GM20000 (cell line): ENCODE data around the gene GRIK5.

ENCODE experiments used
- DNase-seq: peaks from one replicate; pipeline ENCODE4 v3.0.0; 2012; ENCODE audit warnings: low spot score
- CTCF ChIP-seq: IDR thresholded peaks from 2 replicates; pipeline ENCODE4 v1.5.1; 2012; ENCODE audit warnings: mild to moderate bottlenecking, control low read depth; ENCODE audit errors: extremely low read depth, missing control alignments

GRIK5 gene

GRCh38 chr19:42033413-42033812 lies 36.6 kb downstream of the GRIK5 start:
- no peak for DNase-seq

DNA sequence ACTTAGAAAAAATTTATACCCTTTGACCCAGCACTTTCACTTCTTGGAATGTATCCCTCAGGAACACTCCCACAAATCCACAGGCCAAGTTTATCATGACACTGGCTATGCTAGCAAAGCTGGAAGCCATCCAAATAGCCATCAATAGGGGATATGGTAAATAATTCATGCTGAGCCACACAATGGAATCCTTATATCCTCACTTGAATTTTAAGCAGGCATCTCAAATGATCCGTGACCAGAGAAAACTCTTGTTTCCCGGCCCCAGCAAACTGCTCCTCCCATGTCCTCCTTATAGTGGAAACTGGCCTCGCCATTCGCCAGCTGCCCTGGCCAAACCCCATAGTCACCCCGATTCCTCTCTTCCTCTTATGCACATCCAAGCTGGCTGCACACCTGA lies 37.6 kb downstream of the GRIK5 start:
- no peak for DNase-seq
- no peak for TF ChIP-seq CTCF

More at GRCh38 chr19:42033413-42033812, 36.6 kb downstream of the GRIK5 start:
- TF ChIP-seq CTCF: no peak

DNA sequence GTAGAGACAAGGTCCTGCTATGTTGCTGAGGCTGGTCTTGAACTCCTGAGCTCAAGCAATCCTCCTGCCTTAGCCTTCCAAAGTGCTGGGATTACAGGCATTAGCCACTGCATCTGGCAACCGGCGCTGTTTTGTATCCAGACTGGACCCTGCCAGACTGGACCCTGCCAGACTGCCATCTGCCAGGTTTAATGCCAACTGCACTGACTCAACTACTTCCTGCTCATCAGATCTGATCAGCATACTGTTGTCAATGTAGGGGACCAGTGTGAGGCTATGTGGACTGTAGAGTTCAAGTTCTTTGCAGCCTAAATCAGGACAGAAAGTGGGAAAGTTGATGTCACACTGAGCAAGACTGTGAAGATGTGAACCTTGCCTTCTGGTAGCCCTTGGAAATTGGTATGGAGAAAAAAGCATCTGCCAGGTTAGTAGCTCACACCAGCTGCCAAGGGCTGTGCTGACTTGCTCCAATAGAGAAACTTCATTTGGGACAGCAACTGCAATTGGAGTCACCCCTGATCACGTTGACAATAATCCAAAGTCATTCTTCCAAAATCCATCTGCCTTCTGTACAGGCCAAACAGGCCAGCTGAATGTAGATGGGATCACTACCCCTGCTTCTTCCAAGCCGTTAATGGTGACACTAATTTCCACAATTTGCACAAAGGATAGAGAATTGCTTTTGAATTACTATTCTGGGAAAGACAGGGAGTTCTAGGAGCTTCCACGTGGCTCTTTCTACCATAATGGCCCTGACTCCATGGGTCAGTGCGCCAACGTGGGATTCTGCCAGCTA lies 39.2 kb downstream of the GRIK5 start:
- no peak for DNase-seq
- no peak for TF ChIP-seq CTCF

GRCh38 chr19:42028304-42029216 lies 41.4 kb downstream of the GRIK5 start:
- DNase-seq: no peak
- TF ChIP-seq CTCF: peak; percentile 67

GRCh38 chr19:42024622-42025111 lies 45.3 kb downstream of the GRIK5 start:
- TF ChIP-seq CTCF: no peak
- no peak for DNase-seq

DNA sequence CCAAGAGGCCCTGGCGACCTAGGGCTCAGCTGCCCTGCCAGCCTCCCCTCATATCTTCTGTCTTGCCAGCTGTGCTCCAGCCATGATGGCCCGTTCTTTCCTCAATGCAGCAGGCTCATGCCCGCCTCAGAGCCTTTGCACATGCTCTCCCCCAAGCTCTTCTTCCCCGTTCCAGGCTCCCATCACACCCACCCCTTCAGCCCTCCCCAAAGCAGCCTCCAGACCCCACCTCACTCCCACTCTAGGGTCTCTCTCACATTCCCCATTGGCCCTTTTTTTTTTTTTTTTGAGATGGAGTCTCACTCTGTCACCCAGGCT lies 46.1 kb downstream of the GRIK5 start:
- no peak for DNase-seq
- no peak for TF ChIP-seq CTCF
